ENCODE data around the gene DDX41.

Gene DDX41

DNA sequence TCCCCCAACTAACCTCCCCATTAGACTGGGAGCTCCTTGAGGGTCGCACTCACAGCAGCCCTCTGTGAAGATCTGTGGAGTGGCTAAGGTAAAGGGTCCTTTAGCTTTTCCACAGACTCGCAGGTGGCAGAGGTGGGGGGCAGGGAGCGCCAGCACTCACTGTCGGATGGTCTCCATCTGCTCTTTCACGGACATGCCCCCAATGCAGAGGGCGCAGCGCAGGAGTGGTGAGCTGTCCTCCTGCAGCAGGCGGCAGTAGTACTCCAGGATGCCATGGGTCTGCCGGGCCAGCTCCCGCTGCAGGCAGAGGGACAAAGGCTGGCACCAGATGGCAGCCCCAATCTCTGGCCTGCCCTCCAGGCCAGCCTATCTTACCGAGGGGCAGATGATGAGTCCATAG is 2.2 kb downstream of the DDX41 start:
- H3K4me3 ChIP-seq (ENCODE audit: low read depth, low read length) = no peak overlapping the region
- DNase-seq (ENCODE audit: low read depth) = no peak
- TF ChIP-seq, protein P1, sequence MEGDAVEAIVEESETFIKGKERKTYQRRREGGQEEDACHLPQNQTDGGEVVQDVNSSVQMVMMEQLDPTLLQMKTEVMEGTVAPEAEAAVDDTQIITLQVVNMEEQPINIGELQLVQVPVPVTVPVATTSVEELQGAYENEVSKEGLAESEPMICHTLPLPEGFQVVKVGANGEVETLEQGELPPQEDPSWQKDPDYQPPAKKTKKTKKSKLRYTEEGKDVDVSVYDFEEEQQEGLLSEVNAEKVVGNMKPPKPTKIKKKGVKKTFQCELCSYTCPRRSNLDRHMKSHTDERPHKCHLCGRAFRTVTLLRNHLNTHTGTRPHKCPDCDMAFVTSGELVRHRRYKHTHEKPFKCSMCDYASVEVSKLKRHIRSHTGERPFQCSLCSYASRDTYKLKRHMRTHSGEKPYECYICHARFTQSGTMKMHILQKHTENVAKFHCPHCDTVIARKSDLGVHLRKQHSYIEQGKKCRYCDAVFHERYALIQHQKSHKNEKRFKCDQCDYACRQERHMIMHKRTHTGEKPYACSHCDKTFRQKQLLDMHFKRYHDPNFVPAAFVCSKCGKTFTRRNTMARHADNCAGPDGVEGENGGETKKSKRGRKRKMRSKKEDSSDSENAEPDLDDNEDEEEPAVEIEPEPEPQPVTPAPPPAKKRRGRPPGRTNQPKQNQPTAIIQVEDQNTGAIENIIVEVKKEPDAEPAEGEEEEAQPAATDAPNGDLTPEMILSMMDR (conservative IDR thresholded peaks at IDR 0.05; ENCODE audit: low read depth, low read length) = no peak

DNA sequence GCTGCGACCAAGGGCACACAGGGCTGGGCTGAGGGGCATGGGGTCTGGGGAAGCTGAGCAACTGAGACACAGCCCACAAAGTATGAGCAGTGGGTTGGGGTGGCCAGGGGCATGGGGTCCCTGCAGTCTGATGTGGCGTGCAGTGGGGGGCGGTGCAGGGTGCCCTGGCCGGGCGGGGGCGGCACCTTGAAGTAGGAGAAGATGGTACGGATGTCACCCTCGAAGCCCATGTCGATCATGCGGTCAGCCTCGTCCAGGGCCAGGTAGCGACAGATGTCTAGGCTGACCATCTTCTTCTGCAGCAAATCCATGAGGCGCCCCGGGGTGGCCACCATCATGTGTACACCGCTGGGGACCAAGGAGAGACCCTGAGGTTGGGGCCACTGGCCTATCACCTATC is 3.3 kb downstream of the DDX41 start:
- no peak for DNase-seq (ENCODE audit: low read depth)
- TF ChIP-seq, protein P1 (conservative IDR thresholded peaks at IDR 0.05; ENCODE audit: low read depth, low read length) = no peak
- no peak overlapping the region for H3K4me3 ChIP-seq (ENCODE audit: low read depth, low read length)

DNA sequence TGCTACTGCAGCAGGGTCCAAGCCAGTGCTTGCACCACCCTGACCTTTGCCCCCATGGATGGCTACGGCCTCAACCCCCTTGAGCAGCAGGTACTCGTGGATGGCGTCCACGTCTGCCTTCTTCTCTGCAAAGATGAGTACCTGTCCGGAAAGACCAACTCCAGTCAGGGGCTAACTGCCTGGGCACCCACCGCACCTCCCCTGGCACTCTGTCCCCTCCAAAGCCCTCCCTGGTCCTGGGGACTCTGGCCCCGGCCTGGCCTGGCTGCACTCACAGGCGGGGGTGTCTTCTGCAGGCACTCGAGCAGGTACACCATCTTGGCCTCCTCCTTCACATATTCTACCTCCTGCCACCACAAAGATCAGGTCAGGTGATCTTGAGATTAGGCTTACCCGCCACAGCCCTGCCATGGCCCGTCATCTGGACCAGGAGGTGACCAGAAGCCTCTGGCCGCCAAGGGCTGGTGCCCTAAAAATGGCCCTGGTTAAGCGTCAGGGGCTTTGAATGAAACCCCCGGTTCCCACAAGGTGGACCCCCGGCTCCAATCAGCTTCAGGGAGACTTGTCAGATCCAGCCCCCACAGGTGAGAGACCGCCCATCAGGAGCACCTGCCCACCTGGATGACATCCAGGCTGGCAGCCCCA is 3.9 kb downstream of the DDX41 start:
- DNase-seq (ENCODE audit: low read depth) = no peak
- TF ChIP-seq, protein P1 (conservative IDR thresholded peaks at IDR 0.05; ENCODE audit: low read depth, low read length) = no peak
- H3K4me3 ChIP-seq (ENCODE audit: low read depth, low read length) = no peak overlapping the region

DNA sequence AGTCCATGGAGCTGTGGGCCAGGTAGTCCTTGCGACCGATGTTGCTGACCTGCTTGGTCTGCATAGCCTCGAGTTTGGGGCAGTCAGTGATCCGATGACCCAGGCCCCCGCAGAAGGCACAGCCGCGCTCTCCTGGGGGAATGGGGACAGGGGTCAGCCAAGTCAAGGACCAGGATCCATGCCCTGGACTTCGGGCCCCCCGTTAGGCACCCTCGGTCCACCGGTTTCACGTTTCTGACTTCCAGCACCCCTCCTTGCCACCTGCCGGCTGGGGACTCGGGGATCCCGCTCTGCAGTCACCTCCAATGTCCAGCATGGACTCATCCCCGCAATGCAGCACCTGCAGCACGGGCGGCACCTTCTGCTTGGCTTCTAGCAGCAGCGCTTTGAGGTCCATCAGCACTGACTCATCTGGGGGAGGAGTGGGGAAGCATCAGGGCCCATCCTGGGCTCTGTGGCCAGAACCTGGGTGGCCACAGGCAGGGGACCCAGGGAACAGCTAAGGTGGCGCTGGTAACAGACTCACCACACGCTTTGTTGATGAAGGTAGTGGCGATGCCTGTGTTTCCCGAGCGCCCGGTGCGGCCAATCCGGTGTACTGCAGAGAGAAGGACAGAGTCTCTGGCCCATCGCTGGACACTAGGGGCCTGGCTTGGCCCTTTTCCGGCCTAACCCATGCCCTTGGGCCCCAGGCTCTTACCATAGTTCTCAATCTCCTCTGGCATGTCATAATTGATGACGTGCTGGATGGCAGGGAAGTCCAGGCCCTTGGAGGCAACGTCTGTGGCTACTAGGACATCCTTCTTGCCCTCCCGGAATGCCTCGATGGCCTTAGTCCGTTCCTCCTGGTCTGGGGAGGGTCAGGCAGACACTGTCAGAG is 4.7 kb downstream of the DDX41 start:
- TF ChIP-seq, protein P1 (conservative IDR thresholded peaks at IDR 0.05; ENCODE audit: low read depth, low read length) = no peak
- H3K4me3 ChIP-seq (ENCODE audit: low read depth, low read length) = no peak overlapping the region
- no peak for DNase-seq (ENCODE audit: low read depth)

DNA sequence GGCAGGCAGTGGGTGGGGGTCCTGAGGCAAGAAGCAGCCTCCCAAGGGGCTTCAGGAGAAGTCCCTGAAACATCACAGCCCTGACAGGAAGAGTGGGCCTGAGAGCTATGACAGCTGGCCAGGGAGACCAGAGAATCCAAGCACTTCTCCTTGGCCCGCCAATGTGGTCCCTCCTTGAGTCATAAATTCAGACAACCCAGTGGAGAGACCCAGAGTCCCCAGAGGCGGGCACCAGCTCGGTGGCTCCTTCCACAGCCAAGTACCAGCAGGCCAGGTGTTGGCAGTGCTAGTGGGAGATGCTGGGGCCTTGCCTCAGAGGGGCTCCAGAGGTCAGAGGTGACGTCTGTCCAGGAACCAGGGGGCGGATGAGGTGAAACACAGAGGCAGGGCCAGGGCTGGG is 5.6 kb downstream of the DDX41 start:
- no peak overlapping the region for H3K4me3 ChIP-seq (ENCODE audit: low read depth, low read length)
- TF ChIP-seq, protein P1 (conservative IDR thresholded peaks at IDR 0.05; ENCODE audit: low read depth, low read length) = no peak
- no peak for DNase-seq (ENCODE audit: low read depth)

DNA sequence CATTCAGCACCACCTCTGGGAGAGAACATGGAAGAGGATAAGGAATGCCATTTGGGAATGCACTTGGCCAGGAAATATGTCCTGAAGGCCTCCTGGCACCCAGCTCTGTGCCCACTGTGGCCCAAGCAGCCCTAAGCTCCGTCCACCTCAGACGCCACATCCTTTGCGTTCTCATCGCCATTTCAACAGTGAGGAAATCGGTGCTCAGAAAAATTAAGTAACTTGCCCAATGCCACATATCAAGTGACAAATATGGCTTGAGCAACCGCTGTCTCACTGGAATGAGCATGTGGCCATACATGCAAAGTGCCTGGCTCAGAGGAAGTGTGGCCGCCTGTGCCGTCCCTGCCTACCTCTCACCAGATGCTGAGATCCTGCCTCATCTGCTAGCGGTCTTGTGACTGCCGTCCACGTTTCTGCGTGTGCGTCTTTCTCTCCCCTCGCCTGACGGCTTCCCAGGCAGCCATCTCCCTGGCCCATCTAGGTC is 6.2 kb downstream of the DDX41 start:
- no peak overlapping the region for H3K4me3 ChIP-seq (ENCODE audit: low read depth, low read length)
- TF ChIP-seq, protein P1 (conservative IDR thresholded peaks at IDR 0.05; ENCODE audit: low read depth, low read length) = no peak
- no peak for DNase-seq (ENCODE audit: low read depth)

Data from choroid plexus epithelial cell (primary cell).